ENCODE measurements around the gene PLD1. TPM values are rescaled to one million over a fixed set of nuclear protein-coding genes. Genes with fewer than 3 reads are reported as not detected.

PLD1 gene
- total RNA-seq, 4 donors from 2014 or later: 52.1 to 88.3 (median 77.4) TPM

- no peak overlapping the region for H3K27ac ChIP-seq
- DNase-seq: no peak
- peaks cover 0 to 30% (median 6%) of the 10 kb centered on the region in 4 donors for H3K4me1 ChIP-seq
- no peak overlapping the region for H3K4me3 ChIP-seq
- H3K9me3 ChIP-seq: no peaks in the 10 kb centered on the region
- TF ChIP-seq POLR2A (IDR thresholded peaks at IDR 0.05): no peak
- TF ChIP-seq EP300 (IDR thresholded peaks at IDR 0.05; ENCODE audit: low read depth): no peak
- H3K36me3 ChIP-seq: no peaks in the 10 kb centered on the region
- 13 to 77% methylated on average over 1 to 2 of the region's 2 CpGs for WGBS, 2 donors (ENCODE audit: low coverage in 1 of 2)
- H3K27me3 ChIP-seq: no peaks in the 10 kb centered on the region
- in situ Hi-C loops (cut with MboI; ENCODE audit: low pct_ligation_motif_present in 1 of 4, low pct_unique_long_range_greater_than_20kb in 1 of 4, low sequenced_read_pairs in 3 of 4) (loop anchor here in 2 of 4 donors (25.0 kb wide), 2 partner anchors 198 to 502 kb away; no protein-coding TSS in a partner anchor), intact Hi-C loops (cut with DNase I; ENCODE audit: low total_unique reads) (no loop called here)
These were observed 25.3 kb upstream of the PLD1 start for GRCh38 chr3:171835613-171836012.

- Histone ChIP-seq H3K36me3 (no peaks in the 10 kb centered on the region), H3K27me3 (no peaks in the 10 kb centered on the region), H3K4me3 (no peak overlapping the region), H3K9me3 (no peaks in the 10 kb centered on the region), H3K27ac (no peak overlapping the region), H3K4me1 (peaks cover 0 to 35% (median 6%) of the 10 kb centered on the region in 4 donors)
- 86% methylated on average over 5 of the region's 5 CpGs; no CpG with 5 or more reads in 1 of the 2 donors for WGBS, 2 donors (ENCODE audit: low coverage in 1 of 2)
- intact Hi-C loops (cut with DNase I; ENCODE audit: low total_unique reads): no loop called here
- in situ Hi-C loops (cut with MboI; ENCODE audit: low pct_ligation_motif_present in 1 of 4, low pct_unique_long_range_greater_than_20kb in 1 of 4, low sequenced_read_pairs in 3 of 4): loop anchor here in 2 of 4 donors (25.0 kb wide), 2 partner anchors 198 to 502 kb away; no protein-coding TSS in a partner anchor
- TF ChIP-seq EP300 (IDR thresholded peaks at IDR 0.05; ENCODE audit: low read depth): no peak
- no peak for TF ChIP-seq POLR2A (IDR thresholded peaks at IDR 0.05)
- no peak for TF ChIP-seq POLR2AphosphoS5 (IDR thresholded peaks at IDR 0.05)
- no peak for TF ChIP-seq CTCF (IDR thresholded peaks at IDR 0.05)
- no peak for DNase-seq
These were observed 24.8 kb upstream of the PLD1 start for GRCh38 chr3:171835116-171835515.

GRCh38 chr3:171834461-171834801 lies 24.1 kb upstream of the PLD1 start:
- no peaks in the 10 kb centered on the region for H3K36me3 ChIP-seq
- in situ Hi-C loops (cut with MboI; ENCODE audit: low pct_ligation_motif_present in 1 of 4, low pct_unique_long_range_greater_than_20kb in 1 of 4, low sequenced_read_pairs in 3 of 4): loop anchor here in 2 of 4 donors (25.0 kb wide), 2 partner anchors 197 to 503 kb away; no protein-coding TSS in a partner anchor
- peak in 1 of 5 experiments; percentile 2 for TF ChIP-seq CTCF (IDR thresholded peaks at IDR 0.05)
- no peak for TF ChIP-seq POLR2A (IDR thresholded peaks at IDR 0.05)
- H3K27me3 ChIP-seq: no peaks in the 10 kb centered on the region
- no peaks in the 10 kb centered on the region for H3K9me3 ChIP-seq
- H3K27ac ChIP-seq: peak overlapping the region in 3 of 4 donors; percentile 2 to 44 (median 32)
- intact Hi-C loops (cut with DNase I; ENCODE audit: low total_unique reads): no loop called here
- H3K4me1 ChIP-seq: peaks cover 0 to 41% (median 6%) of the 10 kb centered on the region in 4 donors
- no peak overlapping the region for H3K4me3 ChIP-seq
- WGBS, 2 donors (ENCODE audit: low coverage in 1 of 2): 69 to 82% methylated on average over 5 of the region's 5 CpGs
- no peak for DNase-seq

- H3K27ac ChIP-seq: peak overlapping the region in 3 of 4 donors; percentile 32 to 44 (median 35)
- WGBS, 2 donors (ENCODE audit: low coverage in 1 of 2): 28 to 30% methylated on average over 3 of the region's 3 CpGs
These were observed 23.6 kb upstream of the PLD1 start for GRCh38 chr3:171833789-171834460.

More at GRCh38 chr3:171833789-171834460, 23.6 kb upstream of the PLD1 start:
- in situ Hi-C loops (cut with MboI; ENCODE audit: low pct_ligation_motif_present in 1 of 4, low pct_unique_long_range_greater_than_20kb in 1 of 4, low sequenced_read_pairs in 3 of 4) (loop anchor here in 2 of 4 donors (25.0 kb wide), 2 partner anchors 197 to 503 kb away; no protein-coding TSS in a partner anchor), intact Hi-C loops (cut with DNase I; ENCODE audit: low total_unique reads) (no loop called here)
- no peak for DNase-seq
- Histone ChIP-seq H3K4me1 (peaks cover 0 to 43% (median 6%) of the 10 kb centered on the region in 4 donors), H3K27me3 (no peaks in the 10 kb centered on the region), H3K9me3 (no peaks in the 10 kb centered on the region), H3K4me3 (no peak overlapping the region), H3K36me3 (no peaks in the 10 kb centered on the region)
- peak; percentile 38 to 50 (median 48) for TF ChIP-seq CTCF (IDR thresholded peaks at IDR 0.05)
- TF ChIP-seq EP300 (IDR thresholded peaks at IDR 0.05; ENCODE audit: low read depth): no peak

Measured in transverse colon (tissue), 4 donors.